ENCODE measurements around the gene RPS6KA1.
"Not testable (repeated sequence)": the region's sequence is repeated elsewhere in the genome, so short reads cannot be mapped to it uniquely, and the experiment has no call there.

The RPS6KA1 gene

DNA sequence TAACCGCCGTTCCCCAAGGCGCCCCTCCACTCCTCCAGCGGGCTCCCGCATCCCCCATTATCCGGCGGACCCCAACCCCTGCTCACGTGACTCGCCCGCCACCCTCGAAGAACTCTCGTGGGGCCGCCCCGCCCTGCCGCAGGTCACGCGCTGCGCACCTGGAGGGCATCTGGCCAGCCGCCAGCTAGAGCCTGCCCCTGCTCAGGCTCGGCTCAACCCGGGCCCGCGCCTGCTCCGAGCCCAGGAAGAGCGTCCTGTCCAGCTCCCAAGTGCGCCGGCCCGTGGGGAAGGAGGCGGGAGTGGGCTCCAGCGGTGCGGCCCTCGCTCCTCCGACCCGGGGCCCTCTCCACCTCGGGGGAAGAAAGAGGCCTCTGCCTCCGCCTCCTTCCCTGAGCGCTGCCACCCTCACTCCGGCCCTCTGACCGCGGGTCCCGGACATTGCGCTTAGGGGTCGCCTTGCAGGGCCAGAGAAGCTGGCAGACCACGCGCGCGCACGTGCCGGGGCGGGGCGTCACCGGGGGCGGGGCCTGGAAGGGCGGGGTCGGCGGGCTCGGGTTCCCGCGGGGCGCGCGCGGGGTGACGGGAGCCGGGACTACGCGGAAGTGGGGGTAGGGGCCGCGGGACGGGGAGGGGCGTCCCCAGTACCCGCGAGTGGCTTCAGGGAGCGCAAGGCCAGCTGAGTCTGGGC, 28.9 kb upstream of the RPS6KA1 start:
- no peaks in the 10 kb centered on the region for H3K36me3 ChIP-seq (ENCODE audit: insufficient read depth, low read length)
- H3K9me3 ChIP-seq (ENCODE audit: low read depth, low read length), result no peaks in the 10 kb centered on the region
- peak overlapping the region; percentile 84 for H3K9ac ChIP-seq (ENCODE audit: insufficient read length)
- DNase-seq (ENCODE audit: low read depth, low spot score), result no peak
- H3K27ac ChIP-seq, result peak overlapping the region; percentile 76; the same call in 1 of the 2 replicates
- TF ChIP-seq EZH2 (IDR thresholded peaks at IDR 0.05), result no peak
- peak overlapping the region; percentile 98 for H3K4me3 ChIP-seq

DNA sequence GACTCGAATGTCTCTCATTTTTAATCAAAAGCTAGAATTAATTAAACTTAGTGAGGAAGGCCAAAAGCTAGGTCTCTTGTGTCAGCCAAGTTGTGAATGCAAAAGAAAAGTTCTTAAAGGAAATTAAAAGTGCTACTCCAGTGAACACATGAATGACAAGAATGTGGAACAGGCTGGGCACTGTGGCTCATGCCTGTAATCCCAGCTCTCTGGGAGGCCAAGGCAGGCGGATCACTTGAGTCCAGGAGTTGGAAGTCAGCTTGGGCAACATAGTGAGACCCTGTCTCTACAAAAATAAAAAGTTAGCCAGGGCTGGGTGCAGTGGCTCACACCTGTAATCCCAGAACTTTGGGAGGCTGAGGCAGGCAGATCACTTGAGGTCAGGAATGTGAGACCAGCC, 18.9 kb upstream of the RPS6KA1 start:
- H3K36me3 ChIP-seq (ENCODE audit: insufficient read depth, low read length); H3K27ac ChIP-seq; H3K9ac ChIP-seq (ENCODE audit: insufficient read length); H3K9me3 ChIP-seq (ENCODE audit: low read depth, low read length); H3K4me3 ChIP-seq; DNase-seq (ENCODE audit: low read depth, low spot score): not testable (repeated sequence)

GRCh38 chr1:26515836-26516235, 13.7 kb upstream of the RPS6KA1 start:
- DNase-seq (ENCODE audit: low read depth, low spot score); H3K9me3 ChIP-seq (ENCODE audit: low read depth, low read length); H3K4me3 ChIP-seq; H3K36me3 ChIP-seq (ENCODE audit: insufficient read depth, low read length); H3K9ac ChIP-seq (ENCODE audit: insufficient read length); H3K27ac ChIP-seq: not testable (repeated sequence)

- TF ChIP-seq POLR2AphosphoS5 (IDR thresholded peaks at IDR 0.05; ENCODE audit: borderline replicate concordance, low read depth, low read length) (no peak), FOXP2 (optimal IDR thresholded peaks at IDR 0.05; ENCODE audit: control extremely low read depth, extremely low read length, insufficient read depth) (no peak), EZH2 (IDR thresholded peaks at IDR 0.05) (no peak)
- H3K4me3 ChIP-seq, result no peak overlapping the region
- no peak overlapping the region for H3K9ac ChIP-seq (ENCODE audit: insufficient read length)
- H3K9me3 ChIP-seq (ENCODE audit: low read depth, low read length), result no peaks in the 10 kb centered on the region
- no peak overlapping the region for H3K27ac ChIP-seq
- H3K36me3 ChIP-seq (ENCODE audit: insufficient read depth, low read length), result no peaks in the 10 kb centered on the region
- DNase-seq (ENCODE audit: low read depth, low spot score), result no peak
Measured at GRCh38 chr1:26516987-26517765, 12.4 kb upstream of the RPS6KA1 start.

GRCh38 chr1:26517766-26518049, 11.9 kb upstream of the RPS6KA1 start:
- no peak for TF ChIP-seq FOXP2 (optimal IDR thresholded peaks at IDR 0.05; ENCODE audit: control extremely low read depth, extremely low read length, insufficient read depth)
- no peak for TF ChIP-seq EZH2 (IDR thresholded peaks at IDR 0.05)
- TF ChIP-seq POLR2AphosphoS5 (IDR thresholded peaks at IDR 0.05; ENCODE audit: borderline replicate concordance, low read depth, low read length), result no peak
- Histone ChIP-seq H3K27ac (no peak overlapping the region), H3K9ac (ENCODE audit: insufficient read length) (no peak overlapping the region), H3K4me3 (no peak overlapping the region), H3K9me3 (ENCODE audit: low read depth, low read length) (no peaks in the 10 kb centered on the region), H3K36me3 (ENCODE audit: insufficient read depth, low read length) (no peaks in the 10 kb centered on the region)
- DNase-seq (ENCODE audit: low read depth, low spot score), result no peak

DNA sequence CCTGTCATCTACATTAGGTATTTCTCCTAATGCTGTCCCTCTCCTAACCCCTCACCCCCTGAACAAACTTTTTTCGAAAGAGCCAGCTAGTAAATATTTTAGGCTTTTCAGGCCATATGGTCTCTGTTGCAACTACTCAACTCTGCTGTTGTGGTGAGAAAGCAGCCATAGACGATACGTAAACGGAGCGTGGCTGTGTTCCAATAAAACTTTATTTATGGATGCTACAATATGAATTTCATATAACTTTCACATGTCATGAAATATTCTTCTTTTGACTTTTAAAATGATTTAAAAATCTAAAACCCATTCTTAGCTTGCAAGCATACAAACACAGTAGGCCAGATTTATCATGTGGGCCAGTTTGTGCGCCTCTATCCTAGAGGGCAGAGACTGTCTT, 11.2 kb upstream of the RPS6KA1 start:
- no peak overlapping the region for H3K4me3 ChIP-seq
- DNase-seq (ENCODE audit: low read depth, low spot score), result no peak

DNA sequence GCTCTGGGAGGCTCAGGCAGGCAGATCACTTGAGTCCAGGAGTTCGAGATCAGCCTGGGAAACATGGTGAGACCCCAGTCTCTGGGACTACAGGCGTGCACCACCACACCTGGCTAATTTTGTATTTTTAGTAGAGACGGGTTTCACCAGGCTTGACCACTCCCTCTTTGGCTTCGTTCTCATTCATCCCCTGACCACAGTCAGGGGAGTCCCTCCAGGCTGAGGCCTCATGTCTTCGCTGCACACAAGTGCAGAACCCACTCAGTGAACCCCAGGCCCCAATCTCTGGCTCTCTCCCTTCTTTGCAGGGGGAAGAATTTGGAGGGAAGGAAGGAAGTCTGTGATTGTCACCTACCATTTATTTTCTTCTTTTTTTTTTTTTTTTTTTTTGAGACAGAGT, 9.2 kb upstream of the RPS6KA1 start:
- Histone ChIP-seq H3K9me3 (ENCODE audit: low read depth, low read length) (no peaks in the 10 kb centered on the region), H3K27ac (no peak overlapping the region), H3K36me3 (ENCODE audit: insufficient read depth, low read length) (no peaks in the 10 kb centered on the region)

More for the DNA sequence above, 11.2 kb upstream of the RPS6KA1 start:
- no peak for TF ChIP-seq EZH2 (IDR thresholded peaks at IDR 0.05)
- no peak for TF ChIP-seq POLR2AphosphoS5 (IDR thresholded peaks at IDR 0.05; ENCODE audit: borderline replicate concordance, low read depth, low read length)
- no peak for TF ChIP-seq FOXP2 (optimal IDR thresholded peaks at IDR 0.05; ENCODE audit: control extremely low read depth, extremely low read length, insufficient read depth)
- Histone ChIP-seq H3K9me3 (ENCODE audit: low read depth, low read length) (no peaks in the 10 kb centered on the region), H3K36me3 (ENCODE audit: insufficient read depth, low read length) (no peaks in the 10 kb centered on the region), H3K27ac (no peak overlapping the region), H3K9ac (ENCODE audit: insufficient read length) (no peak overlapping the region)

DNA sequence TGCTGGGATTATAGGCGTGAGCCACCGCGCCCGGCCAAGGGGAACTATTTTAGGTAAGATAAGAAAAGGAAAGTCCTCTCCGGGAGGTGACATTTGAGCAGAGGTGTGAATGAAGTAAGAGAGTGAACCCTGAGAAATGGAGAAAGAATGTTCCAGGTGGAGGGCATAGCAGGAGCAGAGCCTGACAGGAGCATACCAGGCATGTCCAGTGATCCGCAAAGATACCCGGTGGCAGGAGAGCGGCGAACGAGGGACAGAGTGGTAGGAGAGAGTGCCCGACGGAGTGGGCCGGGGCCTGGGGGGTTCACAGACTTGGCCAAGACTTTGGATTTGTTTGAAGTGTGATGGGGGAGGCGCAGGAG, 7.9 kb upstream of the RPS6KA1 start:
- no peaks in the 10 kb centered on the region for H3K9me3 ChIP-seq (ENCODE audit: low read depth, low read length)
- no peak overlapping the region for H3K9ac ChIP-seq (ENCODE audit: insufficient read length)

More for the DNA sequence above, 9.2 kb upstream of the RPS6KA1 start:
- Histone ChIP-seq H3K4me3 (no peak overlapping the region), H3K9ac (ENCODE audit: insufficient read length) (no peak overlapping the region)
- TF ChIP-seq FOXP2 (optimal IDR thresholded peaks at IDR 0.05; ENCODE audit: control extremely low read depth, extremely low read length, insufficient read depth), result no peak
- no peak for TF ChIP-seq EZH2 (IDR thresholded peaks at IDR 0.05)
- no peak for TF ChIP-seq POLR2AphosphoS5 (IDR thresholded peaks at IDR 0.05; ENCODE audit: borderline replicate concordance, low read depth, low read length)
- DNase-seq (ENCODE audit: low read depth, low spot score), result no peak

DNA sequence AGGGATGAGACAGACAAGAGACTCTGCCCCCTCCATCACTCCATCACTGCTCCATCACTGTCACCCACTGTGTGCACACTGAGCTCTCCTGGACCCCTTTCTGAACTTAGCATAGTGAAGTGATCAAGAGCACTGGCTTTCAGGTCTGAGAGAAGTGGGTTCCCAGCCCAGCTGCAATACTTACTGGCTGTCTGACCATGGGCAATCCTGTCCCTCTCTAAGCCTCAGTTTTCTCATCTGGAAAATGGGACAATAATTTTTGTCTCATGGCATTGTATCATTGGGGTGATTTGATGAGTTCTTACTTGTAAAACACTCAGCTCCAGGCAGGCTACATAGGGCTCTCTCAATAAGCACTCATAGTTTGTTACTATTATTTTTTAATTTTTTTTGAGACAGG, 7.5 kb upstream of the RPS6KA1 start:
- Histone ChIP-seq H3K36me3 (ENCODE audit: insufficient read depth, low read length) (no peaks in the 10 kb centered on the region), H3K9me3 (ENCODE audit: low read depth, low read length) (no peaks in the 10 kb centered on the region), H3K4me3 (no peak overlapping the region), H3K27ac (no peak overlapping the region), H3K9ac (ENCODE audit: insufficient read length) (no peak overlapping the region)
- no peak for DNase-seq (ENCODE audit: low read depth, low spot score)
- no peak for TF ChIP-seq POLR2AphosphoS5 (IDR thresholded peaks at IDR 0.05; ENCODE audit: borderline replicate concordance, low read depth, low read length)
- no peak for TF ChIP-seq EZH2 (IDR thresholded peaks at IDR 0.05)
- no peak for TF ChIP-seq FOXP2 (optimal IDR thresholded peaks at IDR 0.05; ENCODE audit: control extremely low read depth, extremely low read length, insufficient read depth)

More for the DNA sequence above, 7.9 kb upstream of the RPS6KA1 start:
- Histone ChIP-seq H3K27ac (no peak overlapping the region), H3K4me3 (no peak overlapping the region), H3K36me3 (ENCODE audit: insufficient read depth, low read length) (no peaks in the 10 kb centered on the region)
- TF ChIP-seq FOXP2 (optimal IDR thresholded peaks at IDR 0.05; ENCODE audit: control extremely low read depth, extremely low read length, insufficient read depth), result no peak
- no peak for TF ChIP-seq EZH2 (IDR thresholded peaks at IDR 0.05)
- no peak for TF ChIP-seq POLR2AphosphoS5 (IDR thresholded peaks at IDR 0.05; ENCODE audit: borderline replicate concordance, low read depth, low read length)
- DNase-seq (ENCODE audit: low read depth, low spot score), result no peak
